ENCODE data around the gene FNBP1L.

FNBP1L gene

GRCh38 chr1:93597709-93598108, 149.8 kb downstream of the FNBP1L start:
- Histone ChIP-seq H3K9ac (ENCODE audit: low read length) (no peak overlapping the region), H4K8ac (ENCODE audit: low read depth, low read length) (no peak overlapping the region), H2BK120ac (ENCODE audit: low read depth, low read length) (no peak overlapping the region), H3K79me2 (ENCODE audit: control insufficient read depth, insufficient read depth, low read length) (peaks cover 66% of the 10 kb centered on the region), H3K4me3 (ENCODE audit: low read length) (no peak overlapping the region), H3K79me1 (ENCODE audit: low read length) (peaks cover 69% of the 10 kb centered on the region), H3K27me3 (ENCODE audit: insufficient read depth, low read length, poor library complexity) (no peaks in the 10 kb centered on the region), H3K4me2 (ENCODE audit: low read length) (no peak overlapping the region), H3K27ac (ENCODE audit: low read depth, low read length) (no peak overlapping the region), H2BK15ac (replicated peaks; ENCODE audit: low read depth) (no peak overlapping the region), H3K18ac (ENCODE audit: low read length) (no peak overlapping the region), H2BK5ac (ENCODE audit: low read length) (no peak overlapping the region), H3K36me3 (ENCODE audit: control insufficient read depth, insufficient read depth, low read length) (no peaks in the 10 kb centered on the region), H4K5ac (ENCODE audit: low read length) (no peak overlapping the region), H3K4ac (ENCODE audit: low read depth, low read length) (no peak overlapping the region), H3K23ac (ENCODE audit: low read length) (no peak overlapping the region), H3K56ac (ENCODE audit: low read length) (no peak overlapping the region), H3K4me1 (ENCODE audit: control insufficient read depth, low read depth, low read length) (peaks cover 7% of the 10 kb centered on the region), H2AK5ac (ENCODE audit: low read length) (no peak overlapping the region)
- DNase-seq: no peak
- WGBS (ENCODE audit: extremely low coverage, insufficient coverage, low lambda C conversion rate): no CpG with 5 or more reads among the region's 6 CpGs

GRCh38 chr1:93598396-93598795, 150.5 kb downstream of the FNBP1L start:
- DNase-seq: no peak
- Histone ChIP-seq H3K27me3 (ENCODE audit: insufficient read depth, low read length, poor library complexity) (no peaks in the 10 kb centered on the region), H3K4ac (ENCODE audit: low read depth, low read length) (no peak overlapping the region), H3K4me1 (ENCODE audit: control insufficient read depth, low read depth, low read length) (peaks cover 7% of the 10 kb centered on the region), H3K18ac (ENCODE audit: low read length) (no peak overlapping the region), H3K23ac (ENCODE audit: low read length) (no peak overlapping the region), H2AK5ac (ENCODE audit: low read length) (no peak overlapping the region), H2BK15ac (replicated peaks; ENCODE audit: low read depth) (no peak overlapping the region), H3K27ac (ENCODE audit: low read depth, low read length) (no peak overlapping the region), H3K9ac (ENCODE audit: low read length) (no peak overlapping the region), H3K4me2 (ENCODE audit: low read length) (no peak overlapping the region), H3K79me2 (ENCODE audit: control insufficient read depth, insufficient read depth, low read length) (peaks cover 67% of the 10 kb centered on the region), H2BK5ac (ENCODE audit: low read length) (no peak overlapping the region), H4K5ac (ENCODE audit: low read length) (no peak overlapping the region), H3K79me1 (ENCODE audit: low read length) (peaks cover 70% of the 10 kb centered on the region), H3K4me3 (ENCODE audit: low read length) (no peak overlapping the region), H2BK120ac (ENCODE audit: low read depth, low read length) (no peak overlapping the region), H4K8ac (ENCODE audit: low read depth, low read length) (no peak overlapping the region), H3K56ac (ENCODE audit: low read length) (no peak overlapping the region), H3K36me3 (ENCODE audit: control insufficient read depth, insufficient read depth, low read length) (no peaks in the 10 kb centered on the region)
- WGBS (ENCODE audit: extremely low coverage, insufficient coverage, low lambda C conversion rate): no CpG with 5 or more reads among the region's 2 CpGs

GRCh38 chr1:93598861-93599439, 151.0 kb downstream of the FNBP1L start:
- Histone ChIP-seq H4K8ac (ENCODE audit: low read depth, low read length) (no peak overlapping the region), H3K4ac (ENCODE audit: low read depth, low read length) (no peak overlapping the region), H3K27ac (ENCODE audit: low read depth, low read length) (no peak overlapping the region), H3K4me3 (ENCODE audit: low read length) (no peak overlapping the region), H2BK5ac (ENCODE audit: low read length) (no peak overlapping the region), H3K36me3 (ENCODE audit: control insufficient read depth, insufficient read depth, low read length) (no peaks in the 10 kb centered on the region), H3K9ac (ENCODE audit: low read length) (no peak overlapping the region), H3K56ac (ENCODE audit: low read length) (no peak overlapping the region), H2BK15ac (replicated peaks; ENCODE audit: low read depth) (no peak overlapping the region), H3K27me3 (ENCODE audit: insufficient read depth, low read length, poor library complexity) (no peaks in the 10 kb centered on the region), H3K18ac (ENCODE audit: low read length) (no peak overlapping the region), H3K79me1 (ENCODE audit: low read length) (peaks cover 66% of the 10 kb centered on the region), H3K79me2 (ENCODE audit: control insufficient read depth, insufficient read depth, low read length) (peaks cover 66% of the 10 kb centered on the region), H4K5ac (ENCODE audit: low read length) (no peak overlapping the region), H2BK120ac (ENCODE audit: low read depth, low read length) (no peak overlapping the region), H3K4me2 (ENCODE audit: low read length) (no peak overlapping the region), H2AK5ac (ENCODE audit: low read length) (no peak overlapping the region), H3K4me1 (ENCODE audit: control insufficient read depth, low read depth, low read length) (peaks cover 7% of the 10 kb centered on the region), H3K23ac (ENCODE audit: low read length) (no peak overlapping the region)
- DNase-seq: no peak
- WGBS (ENCODE audit: extremely low coverage, insufficient coverage, low lambda C conversion rate): no CpG with 5 or more reads among the region's 7 CpGs

GRCh38 chr1:93599479-93599878, 151.6 kb downstream of the FNBP1L start:
- H2BK120ac ChIP-seq (ENCODE audit: low read depth, low read length): no peak overlapping the region
- no peak overlapping the region for H4K5ac ChIP-seq (ENCODE audit: low read length)
- H3K4ac ChIP-seq (ENCODE audit: low read depth, low read length): no peak overlapping the region
- no peak overlapping the region for H2BK5ac ChIP-seq (ENCODE audit: low read length)
- H3K27ac ChIP-seq (ENCODE audit: low read depth, low read length): no peak overlapping the region
- peaks cover 7% of the 10 kb centered on the region for H3K4me1 ChIP-seq (ENCODE audit: control insufficient read depth, low read depth, low read length)
- H3K23ac ChIP-seq (ENCODE audit: low read length): no peak overlapping the region
- no peak overlapping the region for H3K4me3 ChIP-seq (ENCODE audit: low read length)
- no peak overlapping the region for H3K18ac ChIP-seq (ENCODE audit: low read length)
- no peak overlapping the region for H3K4me2 ChIP-seq (ENCODE audit: low read length)
- WGBS (ENCODE audit: extremely low coverage, insufficient coverage, low lambda C conversion rate): no CpG with 5 or more reads among the region's 6 CpGs
- H3K27me3 ChIP-seq (ENCODE audit: insufficient read depth, low read length, poor library complexity): no peaks in the 10 kb centered on the region
- no peaks in the 10 kb centered on the region for H3K36me3 ChIP-seq (ENCODE audit: control insufficient read depth, insufficient read depth, low read length)
- H2BK15ac ChIP-seq (replicated peaks; ENCODE audit: low read depth): no peak overlapping the region
- no peak overlapping the region for H3K56ac ChIP-seq (ENCODE audit: low read length)
- no peak overlapping the region for H3K9ac ChIP-seq (ENCODE audit: low read length)
- no peak for DNase-seq
- H3K79me2 ChIP-seq (ENCODE audit: control insufficient read depth, insufficient read depth, low read length): peaks cover 60% of the 10 kb centered on the region
- H3K79me1 ChIP-seq (ENCODE audit: low read length): peaks cover 61% of the 10 kb centered on the region
- no peak overlapping the region for H4K8ac ChIP-seq (ENCODE audit: low read depth, low read length)
- no peak overlapping the region for H2AK5ac ChIP-seq (ENCODE audit: low read length)

- Histone ChIP-seq H4K8ac (ENCODE audit: low read depth, low read length) (no peak overlapping the region), H3K4me3 (ENCODE audit: low read length) (no peak overlapping the region), H3K9ac (ENCODE audit: low read length) (no peak overlapping the region), H3K4me1 (ENCODE audit: control insufficient read depth, low read depth, low read length) (peaks cover 9% of the 10 kb centered on the region), H3K18ac (ENCODE audit: low read length) (no peak overlapping the region), H3K4ac (ENCODE audit: low read depth, low read length) (no peak overlapping the region), H3K27me3 (ENCODE audit: insufficient read depth, low read length, poor library complexity) (no peaks in the 10 kb centered on the region), H3K23ac (ENCODE audit: low read length) (no peak overlapping the region), H3K79me2 (ENCODE audit: control insufficient read depth, insufficient read depth, low read length) (peaks cover 59% of the 10 kb centered on the region), H3K56ac (ENCODE audit: low read length) (no peak overlapping the region), H3K4me2 (ENCODE audit: low read length) (no peak overlapping the region), H2BK15ac (replicated peaks; ENCODE audit: low read depth) (no peak overlapping the region), H2BK120ac (ENCODE audit: low read depth, low read length) (no peak overlapping the region), H2BK5ac (ENCODE audit: low read length) (no peak overlapping the region), H3K36me3 (ENCODE audit: control insufficient read depth, insufficient read depth, low read length) (no peaks in the 10 kb centered on the region), H2AK5ac (ENCODE audit: low read length) (no peak overlapping the region), H3K79me1 (ENCODE audit: low read length) (peaks cover 57% of the 10 kb centered on the region), H3K27ac (ENCODE audit: low read depth, low read length) (no peak overlapping the region), H4K5ac (ENCODE audit: low read length) (no peak overlapping the region)
- DNase-seq: no peak
- no CpG with 5 or more reads among the region's 2 CpGs for WGBS (ENCODE audit: extremely low coverage, insufficient coverage, low lambda C conversion rate)
Measured at GRCh38 chr1:93600663-93601062, 152.7 kb downstream of the FNBP1L start.

GRCh38 chr1:93601686-93602085, 153.8 kb downstream of the FNBP1L start:
- H3K9ac ChIP-seq (ENCODE audit: low read length): no peak overlapping the region
- H3K4ac ChIP-seq (ENCODE audit: low read depth, low read length): no peak overlapping the region
- H2BK15ac ChIP-seq (replicated peaks; ENCODE audit: low read depth): no peak overlapping the region
- no peak overlapping the region for H4K5ac ChIP-seq (ENCODE audit: low read length)
- no peak overlapping the region for H3K27ac ChIP-seq (ENCODE audit: low read depth, low read length)
- H4K8ac ChIP-seq (ENCODE audit: low read depth, low read length): no peak overlapping the region
- peaks cover 10% of the 10 kb centered on the region for H3K4me1 ChIP-seq (ENCODE audit: control insufficient read depth, low read depth, low read length)
- H3K56ac ChIP-seq (ENCODE audit: low read length): no peak overlapping the region
- no peak overlapping the region for H2BK120ac ChIP-seq (ENCODE audit: low read depth, low read length)
- no peak overlapping the region for H3K4me3 ChIP-seq (ENCODE audit: low read length)
- no peak overlapping the region for H3K4me2 ChIP-seq (ENCODE audit: low read length)
- no peaks in the 10 kb centered on the region for H3K27me3 ChIP-seq (ENCODE audit: insufficient read depth, low read length, poor library complexity)
- peaks cover 61% of the 10 kb centered on the region for H3K79me2 ChIP-seq (ENCODE audit: control insufficient read depth, insufficient read depth, low read length)
- H2AK5ac ChIP-seq (ENCODE audit: low read length): no peak overlapping the region
- no peak overlapping the region for H3K18ac ChIP-seq (ENCODE audit: low read length)
- H3K36me3 ChIP-seq (ENCODE audit: control insufficient read depth, insufficient read depth, low read length): no peaks in the 10 kb centered on the region
- H3K23ac ChIP-seq (ENCODE audit: low read length): no peak overlapping the region
- H3K79me1 ChIP-seq (ENCODE audit: low read length): peaks cover 56% of the 10 kb centered on the region
- H2BK5ac ChIP-seq (ENCODE audit: low read length): no peak overlapping the region
- WGBS (ENCODE audit: extremely low coverage, insufficient coverage, low lambda C conversion rate): no CpG with 5 or more reads among the region's 1 CpG
- no peak for DNase-seq
